IMR-90 (cell line): ENCODE measurements around the gene PARD3. TPM values are rescaled to one million over a fixed set of nuclear protein-coding genes. Genes with fewer than 3 reads are reported as not detected.

ENCODE experiments used
- ATAC-seq: fragments of 200-7000 bp; cut with Tn5 transposase; 2 replicates; pipeline ENCODE4 v1.9.1; 2020; ENCODE audit warnings: low read depth, mild to moderate bottlenecking, moderate library complexity
- BruUV-seq: library from RNA; stranded (reverse); fragments of 400-500 nt; replicated peaks from 2 replicates; lab custom pipeline; 2021; lab: Mats Ljungman, UMichigan
- CTCF ChIA-PET: fragments of 300-600 bp; formaldehyde crosslinking; extraction: SDS; loops from one replicate; lab custom pipeline; 2021; ENCODE audit warnings: antibody characterized with exemption; lab: Yijun Ruan, JAX
- POLR2A ChIA-PET: fragments of 300-600 bp; sonication (Branson Sonifier 250); formaldehyde crosslinking; loops from one replicate; lab custom pipeline; 2022; ENCODE audit warnings: antibody characterized with exemption; ENCODE audit not compliant: unreplicated experiment; lab: Charles Lee
- DNase-seq: peaks from one replicate; pipeline ENCODE4 v3.0.0; 2013
- H2AFZ ChIP-seq: replicated peaks from 2 replicates; pipeline ENCODE3; 2013; ENCODE audit warnings: low read length, mild to moderate bottlenecking; ENCODE audit not compliant: poor library complexity
- H2AK5ac ChIP-seq: 2 replicates; pipeline ENCODE4 v1.6.1; 2013; ENCODE audit warnings: low read depth, low read length, inconsistent platforms
- H2AK9ac ChIP-seq: replicated peaks from 2 replicates; pipeline ENCODE3; 2013; ENCODE audit warnings: mild to moderate bottlenecking, low read depth, low read length, moderate library complexity; ENCODE audit not compliant: poor library complexity
- H2BK120ac ChIP-seq: 2 replicates; pipeline ENCODE4 v1.6.1; 2013; ENCODE audit warnings: low read depth, low read length, inconsistent platforms
- H2BK15ac ChIP-seq: 3 replicates; pipeline ENCODE4 v1.6.1; 2013; ENCODE audit warnings: low read depth, low read length, inconsistent platforms
- H2BK20ac ChIP-seq: 2 replicates; pipeline ENCODE4 v1.6.1; 2013; ENCODE audit warnings: low read depth, mild to moderate bottlenecking, inconsistent platforms, low read length, moderate library complexity
- H2BK5ac ChIP-seq: 2 replicates; pipeline ENCODE4 v1.6.1; 2013; ENCODE audit warnings: mild to moderate bottlenecking, low read depth, low read length, inconsistent platforms; ENCODE audit not compliant: poor library complexity, severe bottlenecking
- H3K14ac ChIP-seq: replicated peaks from 2 replicates; pipeline ENCODE4 v1.6.1; 2013; ENCODE audit warnings: low read depth, low read length, inconsistent platforms
- H3K18ac ChIP-seq: 2 replicates; pipeline ENCODE4 v1.6.1; 2013; ENCODE audit warnings: low read depth, low read length, control low read depth
- H3K23ac ChIP-seq: 2 replicates; pipeline ENCODE4 v1.6.1; 2013; ENCODE audit warnings: low read depth, low read length, inconsistent platforms
- H3K27ac ChIP-seq: 2 replicates; pipeline ENCODE4 v1.5.1; 2013; ENCODE audit warnings: mild to moderate bottlenecking, control low read depth, low read length; ENCODE audit not compliant: insufficient read depth
- H3K27me3 ChIP-seq: 2 replicates; pipeline ENCODE4 v1.6.1; 2013; ENCODE audit warnings: low read length; ENCODE audit not compliant: control insufficient read depth, insufficient read depth
- H3K36me3 ChIP-seq: 2 replicates; pipeline ENCODE4 v1.6.1; 2013; ENCODE audit warnings: low read length, mixed read lengths; ENCODE audit not compliant: control insufficient read depth, insufficient read depth
- H3K4ac ChIP-seq: 2 replicates; pipeline ENCODE4 v1.6.1; 2013; ENCODE audit warnings: low read depth, low read length, inconsistent platforms
- H3K4me1 ChIP-seq: 2 replicates; pipeline ENCODE4 v1.6.1; 2013; ENCODE audit warnings: low read length, mixed read lengths; ENCODE audit not compliant: control insufficient read depth, insufficient read depth
- H3K4me2 ChIP-seq: 2 replicates; pipeline ENCODE4 v1.6.1; 2013; ENCODE audit warnings: low read depth, mild to moderate bottlenecking, control low read depth, low read length, moderate library complexity
- H3K4me3 ChIP-seq: 2 replicates; pipeline ENCODE4 v1.5.1; 2013; ENCODE audit warnings: low read depth, mild to moderate bottlenecking, control low read depth, low read length, moderate library complexity; ENCODE audit not compliant: insufficient read depth
- H3K56ac ChIP-seq: 2 replicates; pipeline ENCODE4 v1.6.1; 2013; ENCODE audit warnings: low read length, inconsistent platforms; ENCODE audit not compliant: insufficient read depth; ENCODE audit errors: extremely low read depth
- H3K79me1 ChIP-seq, 2 experiments: 2 replicates each; pipeline ENCODE4 v1.6.1; 2013; ENCODE audit warnings: low read length in 2 of 2, inconsistent platforms in 1 of 2, low read depth in 1 of 2
- H3K9ac ChIP-seq: 2 replicates; pipeline ENCODE4 v1.6.1; 2013; ENCODE audit warnings: low read depth, low read length, control low read depth
- H3K9me1 ChIP-seq: 2 replicates; pipeline ENCODE4 v1.6.1; 2013; ENCODE audit warnings: low read length, inconsistent platforms; ENCODE audit not compliant: insufficient read depth
- H3K9me3 ChIP-seq: 2 replicates; pipeline ENCODE4 v1.6.1; 2013; ENCODE audit warnings: low read length; ENCODE audit not compliant: control insufficient read depth, insufficient read depth
- H4K20me1 ChIP-seq: 2 replicates; pipeline ENCODE4 v1.6.1; 2013; ENCODE audit warnings: low read length, inconsistent platforms; ENCODE audit not compliant: insufficient read depth
- H4K5ac ChIP-seq: 2 replicates; pipeline ENCODE4 v1.6.1; 2013; ENCODE audit warnings: mild to moderate bottlenecking, low read depth, low read length, control low read depth
- H4K8ac ChIP-seq, 2 experiments: 2 replicates each; pipeline ENCODE4 v1.6.1; 2013; ENCODE audit warnings: low read depth in 2 of 2, low read length in 2 of 2, control low read depth in 1 of 2, inconsistent platforms in 1 of 2
- H4K91ac ChIP-seq: 2 replicates; pipeline ENCODE4 v1.6.1; 2013; ENCODE audit warnings: low read depth, low read length, inconsistent platforms; ENCODE audit not compliant: insufficient read depth
- CHD1 ChIP-seq: IDR thresholded peaks from 2 replicates; pipeline ENCODE4 v1.6.1; 2012; ENCODE audit warnings: low read depth, low read length, improper control_type of control experiment
- ELK1 ChIP-seq: fragments of 150-350 bp; IDR thresholded peaks from 2 replicates; pipeline ENCODE4 v1.6.1; 2016; ENCODE audit warnings: low read depth, mild to moderate bottlenecking, low read length, moderate library complexity, borderline replicate concordance
- FOS ChIP-seq: fragments of 150-350 bp; IDR thresholded peaks from 2 replicates; pipeline ENCODE4 v1.6.1; 2016; ENCODE audit warnings: low read depth, low read length
- NFE2L2 ChIP-seq: fragments of 150-350 bp; IDR thresholded peaks from 2 replicates; pipeline ENCODE4 v1.6.1; 2016; ENCODE audit warnings: low read depth, mild to moderate bottlenecking, low read length
- RAD21 ChIP-seq: IDR thresholded peaks from 2 replicates; pipeline ENCODE4 v1.6.1; 2012; ENCODE audit warnings: low read length, improper control_type of control experiment
- RCOR1 ChIP-seq: IDR thresholded peaks from 2 replicates; pipeline ENCODE4 v1.6.1; 2012; ENCODE audit warnings: mild to moderate bottlenecking, low read length, improper control_type of control experiment; ENCODE audit not compliant: insufficient replicate concordance
- RFX5 ChIP-seq: IDR thresholded peaks from 2 replicates; pipeline ENCODE4 v1.8.0; 2012; ENCODE audit warnings: low read depth, mild to moderate bottlenecking, low read length, moderate library complexity
- SMC3 ChIP-seq: fragments of 150-350 bp; IDR thresholded peaks from 2 replicates; pipeline ENCODE4 v1.6.1; 2016; ENCODE audit warnings: low read depth, mild to moderate bottlenecking, antibody characterized with exemption, low read length, moderate library complexity
- WGBS, 2 experiments: methylation state at CpG; one replicate each; pipeline versions ENCODE4 v1.1.5 to v1.1.7; 2013; ENCODE audit warnings: missing lambda C conversion rate in 2 of 2; ENCODE audit not compliant: insufficient read length in 1 of 2; ENCODE audit errors: extremely low coverage in 2 of 2; 5-methylcytosine and 5-hydroxymethylcytosine counted together
- dilution Hi-C: fragments of 300-500 bp; cut with HindIII; formaldehyde crosslinking; loops from one replicate; pipeline ENCODE4 v1.14.3; 2018; ENCODE audit warnings: low sequenced_read_pairs; ENCODE audit not compliant: unreplicated experiment
- in situ Hi-C: fragments of 300-500 bp; cut with MboI; formaldehyde crosslinking; loops from 3 replicates; pipeline ENCODE4 v1.14.3; 2019; ENCODE audit warnings: low sequenced_read_pairs, inconsistent platforms, mixed read lengths
- intact Hi-C: fragments of 100-400 bp; cut with micrococcal nuclease; formaldehyde crosslinking; loops from 2 replicates; pipeline ENCODE4 v1.10.0; 2022
- polyA plus RNA-seq, 3 experiments: library from polyadenylated mRNA; depleted of rRNA; stranded (reverse); fragments of >200 nt; gene quantifications; 2 replicates each; pipeline ENCODE4 v1.2.3, GENCODE V29; 2012; ENCODE audit warnings: low replicate concordance in 1 of 3
- total RNA-seq: library from RNA; depleted of rRNA; stranded (reverse); fragments of >200 nt; gene quantifications from 2 replicates; pipeline ENCODE4 v1.2.3, GENCODE V29; 2012
- TF ChIP-seq, protein P1 (sequence below): fragments of 150-350 bp; IDR thresholded peaks from 2 replicates; pipeline ENCODE4 v1.6.1; 2017; ENCODE audit warnings: mild to moderate bottlenecking, antibody characterized with exemption, low read length, low read depth

PARD3 gene
- total and polyA plus RNA-seq, 2 of the 4 experiments (the other 2 are of a cell fraction): 14.6 to 37.5 TPM

DNA sequence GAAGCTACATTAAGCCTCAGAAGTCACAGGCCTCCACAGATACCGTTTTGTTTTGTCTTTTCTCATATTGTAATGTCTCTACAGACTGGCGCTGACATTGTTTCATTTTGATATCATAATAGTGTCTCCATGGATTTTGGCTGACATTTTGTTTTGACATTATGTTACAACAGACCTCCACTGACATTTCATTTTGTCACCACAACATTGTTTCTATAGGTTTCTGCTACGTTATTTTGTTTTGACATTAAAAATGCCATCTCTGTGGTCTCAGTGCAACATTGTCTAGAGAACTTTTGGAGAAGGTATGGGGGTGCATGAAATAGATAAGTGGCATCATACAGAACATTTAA, 666.8 kb downstream of the PARD3 start:
- Histone ChIP-seq H3K27me3 (no peaks in the 10 kb centered on the region), H3K4me3 (no peak overlapping the region), H4K91ac (no peak overlapping the region), H2BK20ac (no peak overlapping the region), H3K56ac (no peak overlapping the region), H3K36me3 (no peaks in the 10 kb centered on the region), H2AK9ac (no peak overlapping the region), H3K27ac (no peak overlapping the region), H4K8ac (no peak overlapping the region), H2BK120ac (no peak overlapping the region), H3K79me1 (no peaks in the 10 kb centered on the region), H3K9ac (no peak overlapping the region), H3K4me2 (no peak overlapping the region), H2BK5ac (no peak overlapping the region), H4K5ac (no peak overlapping the region), H3K9me3 (no peaks in the 10 kb centered on the region), H2BK15ac (no peak overlapping the region), H3K4ac (no peak overlapping the region), H3K14ac (no peak overlapping the region), H3K4me1 (peaks cover 2% of the 10 kb centered on the region; the same call in 1 of the 2 replicates), H4K20me1 (no peaks in the 10 kb centered on the region), H3K9me1 (no peaks in the 10 kb centered on the region), H3K18ac (no peak overlapping the region), H2AK5ac (no peak overlapping the region), H3K23ac (no peak overlapping the region), H2AFZ (no peak overlapping the region)
- WGBS, 2 experiments: no CpG with 5 or more reads among the region's 3 CpGs
- POLR2A ChIA-PET: no interaction called here
- dilution Hi-C loops: no loop called here
- in situ Hi-C loops: no loop called here
- intact Hi-C loops: no loop called here
- BruUV-seq: no TSS peak
- no peak for TF ChIP-seq SMC3
- TF ChIP-seq RCOR1: no peak
- TF ChIP-seq RFX5: no peak
- no peak for TF ChIP-seq CHD1
- TF ChIP-seq FOS: no peak
- TF ChIP-seq NFE2L2: no peak
- TF ChIP-seq, protein P1, sequence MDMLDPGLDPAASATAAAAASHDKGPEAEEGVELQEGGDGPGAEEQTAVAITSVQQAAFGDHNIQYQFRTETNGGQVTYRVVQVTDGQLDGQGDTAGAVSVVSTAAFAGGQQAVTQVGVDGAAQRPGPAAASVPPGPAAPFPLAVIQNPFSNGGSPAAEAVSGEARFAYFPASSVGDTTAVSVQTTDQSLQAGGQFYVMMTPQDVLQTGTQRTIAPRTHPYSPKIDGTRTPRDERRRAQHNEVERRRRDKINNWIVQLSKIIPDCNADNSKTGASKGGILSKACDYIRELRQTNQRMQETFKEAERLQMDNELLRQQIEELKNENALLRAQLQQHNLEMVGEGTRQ: no peak
- no peak for TF ChIP-seq RAD21
- no peak for TF ChIP-seq ELK1
- CTCF ChIA-PET: no interaction called here
- no peak for DNase-seq
- ATAC-seq: no peak
